Measurements from ENCODE around the gene B9D2.
"Not testable (repeated sequence)": the region's sequence is repeated elsewhere in the genome, so short reads cannot be mapped to it uniquely, and the experiment has no call there.

B9D2 gene

DNA sequence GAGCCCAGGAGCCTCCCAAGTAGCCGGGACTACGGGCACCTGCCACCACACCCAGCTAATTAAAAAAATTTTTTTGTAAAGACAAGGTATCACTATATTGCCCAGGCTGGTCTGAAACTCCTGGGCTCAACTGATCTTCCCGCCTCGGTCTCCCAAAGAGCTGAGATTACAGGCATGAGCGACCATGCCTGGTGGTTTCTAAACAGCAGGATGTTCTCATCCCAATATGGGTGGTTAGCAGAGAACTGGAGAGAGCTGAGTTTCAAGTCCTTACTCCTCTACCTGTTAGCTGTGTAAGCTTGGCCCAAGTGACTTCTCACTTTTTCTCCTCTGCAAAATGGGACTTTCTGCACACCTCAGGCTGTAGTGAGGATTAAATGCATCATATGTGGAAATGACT is 20.4 kb upstream of the B9D2 start:
- no peak for DNase-seq

DNA sequence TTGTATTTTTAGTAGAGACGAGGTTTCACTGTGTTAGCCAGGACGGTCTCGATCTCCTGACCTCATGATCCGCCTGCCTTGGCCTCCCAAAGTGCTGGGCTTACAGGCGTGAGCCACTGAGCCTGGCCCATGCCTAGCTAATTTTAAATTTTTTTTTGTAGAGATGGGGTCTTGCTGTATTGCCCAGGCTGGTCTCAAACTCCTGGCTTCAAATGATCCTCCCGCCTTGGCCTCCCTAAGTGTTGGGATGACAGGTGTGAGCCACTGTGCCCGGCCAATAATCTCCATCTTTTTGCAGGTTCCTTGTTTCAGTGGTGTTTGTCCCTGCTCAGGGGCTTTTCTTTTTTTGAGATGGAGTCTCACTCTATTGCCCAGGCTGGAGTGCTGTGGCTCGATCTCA is 17.6 kb upstream of the B9D2 start:
- DNase-seq: not testable (repeated sequence)

DNA sequence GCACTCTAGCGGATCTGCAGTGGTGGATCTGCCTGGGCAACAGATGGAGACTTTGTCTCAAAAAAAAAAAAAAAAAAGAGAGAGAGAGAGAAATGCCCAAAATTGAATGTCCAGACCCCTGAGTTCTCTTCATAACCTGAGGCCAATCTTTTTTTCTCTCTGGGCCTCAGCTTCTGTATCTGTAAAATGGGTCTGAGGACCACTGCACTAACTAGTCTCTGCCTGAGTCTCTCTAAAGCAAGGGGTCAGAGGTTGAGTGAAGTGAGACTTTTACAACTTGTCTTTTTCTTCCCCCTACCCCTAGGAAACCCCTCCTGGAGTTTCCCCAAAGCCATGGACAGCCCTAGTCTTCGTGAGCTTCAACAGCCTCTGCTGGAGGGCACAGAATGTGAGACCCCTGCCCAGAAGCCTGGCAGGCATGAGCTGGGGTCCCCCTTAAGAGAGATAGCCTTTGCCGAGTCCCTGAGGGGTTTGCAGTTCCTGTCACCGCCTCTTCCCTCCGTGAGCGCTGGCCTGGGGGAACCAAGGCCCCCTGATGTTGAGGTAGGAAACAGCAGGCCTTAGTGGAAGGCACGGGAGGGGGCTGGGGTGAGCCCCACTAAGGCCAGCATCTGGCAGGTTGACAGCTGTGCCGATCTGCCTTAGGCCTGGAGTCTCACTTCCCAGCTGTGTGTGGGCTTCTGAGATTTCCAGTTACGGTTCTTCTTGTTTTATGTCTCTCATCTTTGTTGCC is 14.2 kb upstream of the B9D2 start:
- DNase-seq: no peak

DNA sequence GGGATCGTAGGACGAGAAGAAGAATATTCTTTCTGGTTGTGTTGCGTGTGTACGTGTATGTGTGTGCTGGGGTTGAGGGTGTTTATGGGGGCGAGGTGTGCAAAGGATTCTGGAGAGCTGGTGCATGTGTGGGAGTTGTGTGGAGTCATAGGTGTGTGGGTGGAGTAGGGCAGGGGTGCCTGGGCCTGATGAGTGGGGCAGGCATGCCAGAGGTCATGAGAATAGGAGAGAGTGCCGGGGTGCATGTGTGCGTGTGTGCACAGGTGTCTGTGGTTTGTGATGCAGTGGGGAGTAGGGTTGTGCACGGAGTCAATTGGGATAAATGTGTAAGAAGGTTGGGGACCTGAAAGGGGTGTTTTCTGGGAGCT is 13.0 kb upstream of the B9D2 start:
- DNase-seq: no peak

GRCh38 chr19:41376241-41376997 is 12.5 kb upstream of the B9D2 start, which contains the start of gene TMEM91:
TSS of gene TMEM91 (plus strand) at chr19:41376533. CDS start at chr19:41378310, 1,777 bp downstream.
- peak; percentile 31 for DNase-seq

DNA sequence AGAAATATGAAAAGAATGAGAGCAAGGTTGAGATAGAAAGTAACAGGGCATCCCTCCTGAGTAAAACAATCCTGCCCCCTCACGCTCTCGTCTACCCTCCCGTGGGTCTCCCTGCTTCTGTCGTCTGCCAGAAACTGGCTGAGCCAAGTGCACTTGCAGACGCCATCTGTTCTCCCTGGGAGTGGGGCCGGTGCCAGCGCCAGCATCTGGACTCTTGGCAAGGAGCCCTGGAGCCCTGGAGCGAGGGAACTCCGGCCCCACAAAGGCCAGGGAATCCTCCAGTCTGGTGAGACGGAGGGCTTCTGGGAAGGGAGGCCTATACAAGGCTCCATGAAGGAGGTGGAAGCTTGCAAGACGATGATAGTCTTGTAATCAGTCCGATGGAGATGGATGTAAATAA is 10.0 kb upstream of the B9D2 start:
- peak; percentile 92 for DNase-seq

DNA sequence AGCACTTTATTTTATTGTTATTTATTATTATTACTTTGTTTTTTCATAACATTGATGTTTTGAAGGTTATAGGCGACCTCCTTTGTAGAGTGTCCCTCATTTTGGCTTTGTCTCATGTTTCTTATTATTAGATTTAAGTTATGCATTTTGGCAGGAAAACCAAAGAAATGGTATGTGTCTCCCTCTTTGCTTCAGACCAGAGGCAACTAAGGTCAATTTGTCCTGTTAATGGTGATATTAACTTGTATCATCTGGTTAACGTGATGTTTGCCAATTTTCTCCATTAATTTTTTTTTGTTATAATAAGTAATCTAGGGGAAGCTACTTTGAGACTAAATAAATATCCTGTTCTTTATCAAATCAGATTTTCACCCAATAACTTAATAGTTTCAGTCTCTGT is 8.6 kb upstream of the B9D2 start:
- no peak for DNase-seq

- no peak for DNase-seq
These were observed 7.6 kb upstream of the B9D2 start for GRCh38 chr19:41371541-41371940.

- DNase-seq: not testable (repeated sequence)
These were observed 7.2 kb upstream of the B9D2 start for GRCh38 chr19:41371119-41371518.

- no peak for DNase-seq
These were observed 5.8 kb upstream of the B9D2 start for GRCh38 chr19:41369769-41370168.

- DNase-seq: no peak
These were observed 3.9 kb upstream of the B9D2 start for GRCh38 chr19:41367848-41368301.

GRCh38 chr19:41366089-41366488 is 2.1 kb upstream of the B9D2 start:
- no peak for DNase-seq

DNA sequence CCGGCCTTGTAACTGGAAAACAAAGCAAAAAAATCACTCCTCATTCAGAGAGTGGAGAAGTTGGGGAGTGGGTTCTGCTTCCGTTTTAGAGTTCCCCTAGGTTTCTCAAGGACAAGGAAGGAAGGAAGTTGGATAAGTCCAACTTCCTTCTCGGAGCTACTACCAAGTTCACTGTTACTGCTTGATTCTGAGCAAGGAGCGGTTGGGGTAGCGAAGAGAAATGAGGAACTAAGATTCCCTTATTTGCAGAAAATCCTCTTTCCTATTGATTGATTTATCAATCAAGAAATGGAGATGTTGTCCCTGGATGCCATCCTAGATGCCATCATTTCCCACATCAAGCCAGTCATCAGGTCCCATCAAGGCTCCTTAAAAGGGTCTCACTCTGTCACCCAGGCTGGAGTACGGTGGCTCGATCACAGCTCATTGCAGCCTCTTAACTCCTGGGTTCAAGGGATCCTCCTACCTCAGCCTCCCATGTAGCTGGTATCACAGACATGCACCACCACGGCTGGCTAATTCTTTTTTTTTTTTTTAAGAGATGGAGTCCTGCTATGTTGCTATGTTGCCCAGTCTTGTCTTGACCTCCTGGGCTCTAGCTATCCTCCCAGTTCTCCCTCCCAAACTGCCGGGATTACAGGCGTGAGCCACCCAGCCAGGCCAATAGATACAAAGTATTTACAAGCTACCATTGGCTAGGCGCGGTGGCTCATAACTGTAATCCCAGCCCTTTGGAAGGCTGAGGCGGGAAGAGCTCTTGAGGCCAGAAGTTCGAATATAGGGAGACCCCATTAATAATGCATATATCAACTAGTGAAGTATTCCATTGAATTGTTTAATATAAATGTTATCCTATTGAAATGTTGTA is 809 bp upstream of the B9D2 start:
- no peak for DNase-seq

DNA sequence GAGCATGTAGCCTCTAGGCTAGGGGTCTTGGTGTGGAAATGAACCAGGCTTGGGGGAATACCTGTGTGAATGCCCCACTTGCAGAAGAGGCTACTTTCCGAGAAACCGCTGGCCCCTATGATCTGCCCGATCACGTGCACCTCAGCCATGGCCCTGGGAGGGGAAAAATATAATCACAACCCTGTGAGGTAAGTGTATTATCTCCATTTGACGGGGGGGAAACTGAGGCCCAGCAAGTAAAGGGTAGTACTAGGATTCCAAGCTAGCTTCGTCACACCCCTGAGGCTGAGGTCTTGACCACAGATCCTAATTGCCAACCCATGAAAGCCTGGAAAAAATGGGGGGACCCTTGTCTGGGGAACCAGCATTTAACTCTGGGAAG is 587 bp downstream of the B9D2 start:
- DNase-seq: no peak

DNA sequence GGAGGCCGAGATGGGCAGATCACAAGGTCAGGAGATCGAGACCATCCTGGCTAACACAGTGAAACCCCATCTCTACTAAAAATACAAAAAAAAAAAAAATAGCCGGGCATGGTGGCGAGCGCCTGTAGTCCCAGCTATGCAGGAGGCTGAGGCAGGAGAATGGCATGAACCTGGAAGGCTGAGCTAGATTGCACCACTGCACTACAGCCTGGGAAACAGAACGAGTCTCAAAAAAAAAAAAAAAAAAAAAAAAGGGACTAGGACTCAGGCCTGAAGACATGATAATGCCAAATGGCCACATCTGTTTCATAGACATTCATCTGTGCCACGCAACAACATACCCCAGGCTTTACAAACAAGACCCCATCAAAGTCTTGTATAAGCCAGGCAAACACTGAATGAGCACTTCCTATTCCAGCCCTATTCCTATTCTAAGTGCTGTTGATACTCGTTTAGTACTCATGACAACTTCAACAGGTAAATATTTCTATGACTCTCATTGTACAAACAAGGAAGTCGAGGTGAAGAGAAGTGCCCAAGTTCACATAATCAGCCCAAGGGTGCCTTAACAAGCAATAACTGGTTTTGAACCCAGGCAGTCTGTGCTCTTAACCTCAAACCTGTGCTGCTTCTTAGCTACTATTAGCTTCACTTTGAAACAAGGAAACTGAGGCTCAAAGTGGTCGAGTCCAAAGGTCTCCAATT is 1.7 kb downstream of the B9D2 start:
- no peak for DNase-seq

GRCh38 chr19:41359741-41360140 is 4.2 kb downstream of the B9D2 start:
- no peak for DNase-seq

GRCh38 chr19:41357746-41358145 is 6.2 kb downstream of the B9D2 start:
- DNase-seq: no peak

DNA sequence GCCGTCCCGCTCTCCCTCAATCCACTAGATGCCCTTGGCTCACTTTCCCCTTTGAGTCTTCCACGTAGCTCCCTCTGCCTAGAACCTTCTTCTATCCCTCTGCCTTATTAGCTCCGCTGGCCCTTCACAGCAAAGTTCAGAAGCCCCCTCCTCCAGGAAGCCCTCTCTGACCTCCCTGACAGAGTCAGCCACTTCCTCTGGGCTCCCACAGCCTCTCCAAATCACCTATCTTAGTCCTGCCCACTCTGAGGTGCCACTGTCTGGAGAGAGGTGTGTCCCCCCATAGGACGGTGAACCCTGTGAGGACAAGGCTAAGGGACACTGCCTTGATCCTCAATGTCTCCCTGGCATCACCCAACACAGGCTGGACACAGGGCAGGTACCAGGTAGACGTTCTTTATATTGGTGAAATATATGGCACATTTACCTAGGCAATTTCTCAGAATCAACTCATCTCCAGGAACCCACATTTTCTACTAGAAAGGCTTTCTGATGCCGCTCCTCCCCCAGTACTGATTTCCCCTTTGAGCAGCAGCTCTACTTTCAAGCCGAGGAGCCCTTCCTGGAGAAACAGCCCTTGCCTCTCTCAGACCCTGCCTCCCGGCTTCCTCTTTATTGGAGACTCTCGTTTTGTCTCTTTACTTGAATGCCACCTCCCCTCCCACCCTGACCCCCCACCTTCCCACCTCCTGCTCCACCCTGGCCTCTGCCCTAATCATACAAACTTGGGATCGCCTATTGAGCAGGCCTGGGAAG is 6.8 kb downstream of the B9D2 start:
- DNase-seq: no peak

GRCh38 chr19:41355802-41356201 is 8.1 kb downstream of the B9D2 start:
- no peak for DNase-seq

DNA sequence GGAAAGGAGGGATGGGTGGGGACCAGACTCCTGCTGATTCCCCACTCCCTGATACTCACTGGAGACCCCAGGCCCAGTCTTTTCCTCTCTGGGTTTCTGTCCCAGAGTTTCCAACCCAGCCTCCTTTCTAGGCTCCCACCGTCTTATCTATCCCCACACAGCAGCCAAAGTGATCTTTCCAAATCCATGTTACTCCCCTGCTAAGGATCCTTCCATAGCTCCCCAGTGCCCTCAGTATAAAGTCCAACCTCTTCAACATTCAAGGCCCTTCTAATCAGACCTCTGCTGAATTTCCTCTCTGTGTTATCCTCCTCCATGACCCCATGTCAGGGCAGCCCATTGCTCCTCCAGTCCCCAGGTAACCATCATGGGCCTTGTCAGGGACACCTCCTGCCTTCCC is 8.9 kb downstream of the B9D2 start:
- no peak for DNase-seq

DNA sequence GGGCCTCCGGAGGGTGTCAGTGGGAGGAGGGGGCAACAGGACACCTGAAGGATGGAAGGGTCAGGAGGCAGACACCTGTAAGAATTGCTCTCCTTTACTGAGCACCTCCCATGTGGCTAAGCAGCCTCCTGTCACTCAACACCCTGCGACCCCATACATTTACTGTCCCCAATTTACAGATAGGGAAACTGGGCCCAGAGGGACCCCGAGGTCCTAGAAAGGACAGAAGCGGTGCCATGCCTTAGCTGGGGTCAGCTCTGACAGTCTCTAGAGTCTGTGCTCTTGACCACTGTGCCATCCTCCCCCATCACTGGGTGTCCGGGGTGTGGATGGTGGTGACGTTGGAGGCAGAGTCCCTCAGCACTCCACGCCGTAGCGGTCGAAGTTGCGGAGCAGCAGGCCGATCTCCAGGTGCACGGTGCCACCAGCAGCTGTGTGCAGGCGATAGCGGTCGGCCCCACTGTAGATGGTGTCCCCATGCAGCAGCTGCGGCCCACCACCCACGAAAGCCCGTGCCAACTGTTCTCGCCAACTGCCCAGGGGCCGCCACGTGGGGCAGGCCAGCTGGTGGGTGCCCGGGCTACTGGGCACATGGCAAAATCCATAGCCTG is 9.5 kb downstream of the B9D2 start:
- no peak for DNase-seq
